SK-N-MC (cell line): ENCODE results near the gene TMED8.

Experiments
- EZH2 ChIP-seq: fragments of 200-600 bp; sonication (generic); IDR thresholded peaks from one replicate; pipeline ENCODE4 v1.6.1; 2017; ENCODE audit warnings: antibody characterized with exemption
- FOXP2 ChIP-seq: optimal IDR thresholded peaks from 2 replicates; pipeline ENCODE3; 2011; ENCODE audit warnings: mild to moderate bottlenecking, moderate library complexity; ENCODE audit not compliant: insufficient read depth; ENCODE audit errors: extremely low read length, control extremely low read depth
- POLR2AphosphoS5 ChIP-seq: IDR thresholded peaks from 2 replicates; pipeline ENCODE4 v1.6.1; 2012; ENCODE audit warnings: mild to moderate bottlenecking, low read depth, low read length, borderline replicate concordance

DNA sequence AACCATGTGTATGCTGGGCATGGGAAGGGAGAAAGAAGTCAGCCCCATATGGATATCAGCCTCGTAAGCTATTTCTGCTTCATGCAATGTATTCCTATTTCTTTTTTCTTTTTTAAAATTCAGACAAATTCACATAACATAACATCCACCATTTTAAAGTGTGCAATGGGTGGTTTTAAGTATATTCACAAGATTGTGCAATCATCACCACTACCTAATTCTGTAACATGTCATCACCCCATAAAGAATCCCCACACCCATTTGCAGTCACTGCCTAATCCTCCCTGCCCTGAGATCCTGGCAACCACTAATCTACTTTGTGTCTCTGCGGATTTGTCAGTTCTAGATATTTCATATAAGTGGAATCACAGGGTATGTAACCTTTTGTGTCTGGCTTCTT is 65.7 kb downstream of the TMED8 start:
- TF ChIP-seq POLR2AphosphoS5 (no peak), EZH2 (no peak), FOXP2 (no peak)
